Measurements from ENCODE around the gene DKK3. TPM values are rescaled to one million over a fixed set of nuclear protein-coding genes. Genes with fewer than 3 reads are reported as not detected.

Gene DKK3
- total and polyA plus RNA-seq, 4 donors = 3.1 to 9.9 (median 7.1) TPM

DNA sequence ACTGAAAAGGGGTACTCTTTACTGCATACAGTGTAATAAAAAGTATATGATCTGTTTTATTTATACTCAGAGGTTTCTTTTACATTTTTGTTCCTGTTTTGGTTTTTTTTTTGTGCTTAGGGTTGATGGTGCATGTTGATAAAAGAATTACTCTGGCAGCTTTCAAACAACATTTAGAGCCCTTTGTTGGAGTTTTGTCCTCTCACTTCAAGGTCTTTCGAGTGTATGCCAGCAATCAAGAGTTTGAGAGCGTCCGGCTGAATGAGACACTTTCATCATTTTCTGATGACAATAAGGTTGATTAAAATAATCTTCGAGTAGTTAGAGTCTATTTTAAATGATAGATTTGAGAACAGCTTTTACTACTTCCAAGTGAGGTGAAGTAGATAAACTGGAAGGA is 60.6 kb downstream of the DKK3 start:
- TF ChIP-seq HNF4A (conservative IDR thresholded peaks at IDR 0.05) (peak; percentile 67 to 76), RXRA (IDR thresholded peaks at IDR 0.05) (no peak), YY1 (IDR thresholded peaks at IDR 0.05) (peak; percentile 18), SP1 (IDR thresholded peaks at IDR 0.05) (peak; percentile 23)
- no peak overlapping the region for H3K4me3 ChIP-seq (ENCODE audit: low read depth in 1 of 3, low read length in 3 of 3)
- no peaks in the 10 kb centered on the region for H3K9me3 ChIP-seq (ENCODE audit: control insufficient read depth in 4 of 4, low read length in 3 of 4)
- peak overlapping the region in 1 of 2 donors; percentile 33 for H3K9ac ChIP-seq (ENCODE audit: low read depth in 1 of 2, low read length in 2 of 2)
- H3K27ac ChIP-seq (ENCODE audit: low read depth in 1 of 2, low read length in 2 of 2) = peak overlapping the region; percentile 72 to 76
- H3K4me1 ChIP-seq (ENCODE audit: control insufficient read depth in 4 of 4, insufficient read depth in 4 of 4, low read length in 3 of 4) = peaks cover 5 to 36% (median 13%) of the 10 kb centered on the region in 4 donors
- no peak for DNase-seq (ENCODE audit: low spot score)
- peaks cover 0 to 8% (median 4%) of the 10 kb centered on the region in 4 donors for H3K36me3 ChIP-seq (ENCODE audit: control insufficient read depth in 4 of 4, insufficient read depth in 3 of 4, low read depth in 1 of 4, low read length in 3 of 4)
- 37% methylated on average over 4 of the region's 4 CpGs for WGBS
- H3K27me3 ChIP-seq (ENCODE audit: control insufficient read depth in 4 of 4, insufficient read depth in 4 of 4, low read length in 3 of 4) = no peaks in the 10 kb centered on the region

DNA sequence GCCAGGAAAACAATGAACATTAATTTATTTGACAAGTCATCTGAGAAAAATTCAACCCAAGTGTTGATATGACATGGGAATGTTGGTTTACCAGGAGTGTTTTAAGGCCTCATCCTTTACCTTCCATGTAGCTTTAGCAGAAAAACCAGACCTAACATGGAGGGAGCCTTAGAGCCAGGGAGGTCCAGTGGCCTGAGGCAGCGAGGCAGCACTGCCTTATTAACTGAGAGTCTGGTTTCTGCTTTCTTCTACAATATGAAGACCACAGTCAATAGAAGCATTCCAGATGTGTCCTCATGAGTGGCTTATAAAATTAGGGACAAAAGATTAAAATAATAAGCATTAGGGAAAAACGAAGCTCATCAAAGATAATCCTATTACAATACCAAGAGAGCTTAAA is 61.5 kb downstream of the DKK3 start:
- H3K4me3 ChIP-seq (ENCODE audit: low read depth in 1 of 3, low read length in 3 of 3) = no peak overlapping the region
- H3K4me1 ChIP-seq (ENCODE audit: control insufficient read depth in 4 of 4, insufficient read depth in 4 of 4, low read length in 3 of 4) = peaks cover 5 to 36% (median 13%) of the 10 kb centered on the region in 4 donors
- WGBS = 95% methylated on average over 2 of the region's 2 CpGs
- H3K9ac ChIP-seq (ENCODE audit: low read depth in 1 of 2, low read length in 2 of 2) = no peak overlapping the region
- peaks cover 0 to 8% (median 7%) of the 10 kb centered on the region in 4 donors for H3K36me3 ChIP-seq (ENCODE audit: control insufficient read depth in 4 of 4, insufficient read depth in 3 of 4, low read depth in 1 of 4, low read length in 3 of 4)
- no peaks in the 10 kb centered on the region for H3K27me3 ChIP-seq (ENCODE audit: control insufficient read depth in 4 of 4, insufficient read depth in 4 of 4, low read length in 3 of 4)
- TF ChIP-seq RAD21 (IDR thresholded peaks at IDR 0.05) (no peak), HNF4A (conservative IDR thresholded peaks at IDR 0.05) (no peak), RXRA (IDR thresholded peaks at IDR 0.05) (no peak), SP1 (IDR thresholded peaks at IDR 0.05) (no peak), FOXA2 (IDR thresholded peaks at IDR 0.05) (no peak)
- TF ChIP-seq, protein P1, sequence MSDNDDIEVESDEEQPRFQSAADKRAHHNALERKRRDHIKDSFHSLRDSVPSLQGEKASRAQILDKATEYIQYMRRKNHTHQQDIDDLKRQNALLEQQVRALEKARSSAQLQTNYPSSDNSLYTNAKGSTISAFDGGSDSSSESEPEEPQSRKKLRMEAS (IDR thresholded peaks at IDR 0.05) = no peak
- TF ChIP-seq, protein P2, sequence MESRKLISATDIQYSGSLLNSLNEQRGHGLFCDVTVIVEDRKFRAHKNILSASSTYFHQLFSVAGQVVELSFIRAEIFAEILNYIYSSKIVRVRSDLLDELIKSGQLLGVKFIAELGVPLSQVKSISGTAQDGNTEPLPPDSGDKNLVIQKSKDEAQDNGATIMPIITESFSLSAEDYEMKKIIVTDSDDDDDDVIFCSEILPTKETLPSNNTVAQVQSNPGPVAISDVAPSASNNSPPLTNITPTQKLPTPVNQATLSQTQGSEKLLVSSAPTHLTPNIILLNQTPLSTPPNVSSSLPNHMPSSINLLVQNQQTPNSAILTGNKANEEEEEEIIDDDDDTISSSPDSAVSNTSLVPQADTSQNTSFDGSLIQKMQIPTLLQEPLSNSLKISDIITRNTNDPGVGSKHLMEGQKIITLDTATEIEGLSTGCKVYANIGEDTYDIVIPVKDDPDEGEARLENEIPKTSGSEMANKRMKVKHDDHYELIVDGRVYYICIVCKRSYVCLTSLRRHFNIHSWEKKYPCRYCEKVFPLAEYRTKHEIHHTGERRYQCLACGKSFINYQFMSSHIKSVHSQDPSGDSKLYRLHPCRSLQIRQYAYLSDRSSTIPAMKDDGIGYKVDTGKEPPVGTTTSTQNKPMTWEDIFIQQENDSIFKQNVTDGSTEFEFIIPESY (IDR thresholded peaks at IDR 0.05) = no peak
- TF ChIP-seq, protein P3, sequence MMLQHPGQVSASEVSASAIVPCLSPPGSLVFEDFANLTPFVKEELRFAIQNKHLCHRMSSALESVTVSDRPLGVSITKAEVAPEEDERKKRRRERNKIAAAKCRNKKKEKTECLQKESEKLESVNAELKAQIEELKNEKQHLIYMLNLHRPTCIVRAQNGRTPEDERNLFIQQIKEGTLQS (IDR thresholded peaks at IDR 0.05) = no peak
- no peaks in the 10 kb centered on the region for H3K9me3 ChIP-seq (ENCODE audit: control insufficient read depth in 4 of 4, low read length in 3 of 4)
- DNase-seq (ENCODE audit: low spot score) = no peak
- peak overlapping the region in 1 of 2 donors; percentile 72 for H3K27ac ChIP-seq (ENCODE audit: low read depth in 1 of 2, low read length in 2 of 2)

DNA sequence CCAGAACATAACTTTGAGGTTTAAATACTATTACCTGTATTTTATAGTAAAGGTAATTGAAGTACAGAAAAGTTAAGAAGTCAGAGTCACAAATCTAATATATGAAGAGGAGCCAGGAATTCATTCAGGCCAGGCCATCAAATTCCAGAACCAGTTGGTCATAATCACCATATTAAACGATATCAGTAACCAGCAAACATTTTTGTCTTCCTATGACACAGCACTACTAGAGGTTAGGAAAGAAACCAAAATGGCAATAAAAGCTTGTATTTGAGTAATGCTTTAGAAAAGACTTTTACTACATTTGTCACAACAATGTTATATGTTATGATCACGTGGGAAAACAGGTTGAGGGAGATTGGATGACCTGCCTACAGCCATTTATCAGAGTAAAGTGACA is 62.2 kb downstream of the DKK3 start:
- WGBS = 95% methylated on average over 2 of the region's 2 CpGs
- Histone ChIP-seq H3K4me3 (ENCODE audit: low read depth in 1 of 3, low read length in 3 of 3) (no peak overlapping the region), H3K4me1 (ENCODE audit: control insufficient read depth in 4 of 4, insufficient read depth in 4 of 4, low read length in 3 of 4) (peaks cover 5 to 36% (median 13%) of the 10 kb centered on the region in 4 donors), H3K27ac (ENCODE audit: low read depth in 1 of 2, low read length in 2 of 2) (no peak overlapping the region), H3K9me3 (ENCODE audit: control insufficient read depth in 4 of 4, low read length in 3 of 4) (no peaks in the 10 kb centered on the region), H3K9ac (ENCODE audit: low read depth in 1 of 2, low read length in 2 of 2) (no peak overlapping the region), H3K36me3 (ENCODE audit: control insufficient read depth in 4 of 4, insufficient read depth in 3 of 4, low read depth in 1 of 4, low read length in 3 of 4) (peaks cover 0 to 8% (median 7%) of the 10 kb centered on the region in 4 donors), H3K27me3 (ENCODE audit: control insufficient read depth in 4 of 4, insufficient read depth in 4 of 4, low read length in 3 of 4) (no peaks in the 10 kb centered on the region)
- TF ChIP-seq NR2F2 (IDR thresholded peaks at IDR 0.05) = no peak
- TF ChIP-seq TAF1 (conservative IDR thresholded peaks at IDR 0.05) = no peak
- TF ChIP-seq, protein P2 (IDR thresholded peaks at IDR 0.05) = no peak
- TF ChIP-seq, protein P4, sequence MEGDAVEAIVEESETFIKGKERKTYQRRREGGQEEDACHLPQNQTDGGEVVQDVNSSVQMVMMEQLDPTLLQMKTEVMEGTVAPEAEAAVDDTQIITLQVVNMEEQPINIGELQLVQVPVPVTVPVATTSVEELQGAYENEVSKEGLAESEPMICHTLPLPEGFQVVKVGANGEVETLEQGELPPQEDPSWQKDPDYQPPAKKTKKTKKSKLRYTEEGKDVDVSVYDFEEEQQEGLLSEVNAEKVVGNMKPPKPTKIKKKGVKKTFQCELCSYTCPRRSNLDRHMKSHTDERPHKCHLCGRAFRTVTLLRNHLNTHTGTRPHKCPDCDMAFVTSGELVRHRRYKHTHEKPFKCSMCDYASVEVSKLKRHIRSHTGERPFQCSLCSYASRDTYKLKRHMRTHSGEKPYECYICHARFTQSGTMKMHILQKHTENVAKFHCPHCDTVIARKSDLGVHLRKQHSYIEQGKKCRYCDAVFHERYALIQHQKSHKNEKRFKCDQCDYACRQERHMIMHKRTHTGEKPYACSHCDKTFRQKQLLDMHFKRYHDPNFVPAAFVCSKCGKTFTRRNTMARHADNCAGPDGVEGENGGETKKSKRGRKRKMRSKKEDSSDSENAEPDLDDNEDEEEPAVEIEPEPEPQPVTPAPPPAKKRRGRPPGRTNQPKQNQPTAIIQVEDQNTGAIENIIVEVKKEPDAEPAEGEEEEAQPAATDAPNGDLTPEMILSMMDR (IDR thresholded peaks at IDR 0.05; ENCODE audit: low read depth, low read length, missing input control) = no peak
- no peak for TF ChIP-seq FOXA2 (IDR thresholded peaks at IDR 0.05)
- TF ChIP-seq HNF4G (IDR thresholded peaks at IDR 0.05) = no peak
- no peak for TF ChIP-seq YY1 (IDR thresholded peaks at IDR 0.05)
- TF ChIP-seq HNF4A (conservative IDR thresholded peaks at IDR 0.05) = no peak
- TF ChIP-seq JUND (IDR thresholded peaks at IDR 0.05) = no peak
- TF ChIP-seq, protein P5, sequence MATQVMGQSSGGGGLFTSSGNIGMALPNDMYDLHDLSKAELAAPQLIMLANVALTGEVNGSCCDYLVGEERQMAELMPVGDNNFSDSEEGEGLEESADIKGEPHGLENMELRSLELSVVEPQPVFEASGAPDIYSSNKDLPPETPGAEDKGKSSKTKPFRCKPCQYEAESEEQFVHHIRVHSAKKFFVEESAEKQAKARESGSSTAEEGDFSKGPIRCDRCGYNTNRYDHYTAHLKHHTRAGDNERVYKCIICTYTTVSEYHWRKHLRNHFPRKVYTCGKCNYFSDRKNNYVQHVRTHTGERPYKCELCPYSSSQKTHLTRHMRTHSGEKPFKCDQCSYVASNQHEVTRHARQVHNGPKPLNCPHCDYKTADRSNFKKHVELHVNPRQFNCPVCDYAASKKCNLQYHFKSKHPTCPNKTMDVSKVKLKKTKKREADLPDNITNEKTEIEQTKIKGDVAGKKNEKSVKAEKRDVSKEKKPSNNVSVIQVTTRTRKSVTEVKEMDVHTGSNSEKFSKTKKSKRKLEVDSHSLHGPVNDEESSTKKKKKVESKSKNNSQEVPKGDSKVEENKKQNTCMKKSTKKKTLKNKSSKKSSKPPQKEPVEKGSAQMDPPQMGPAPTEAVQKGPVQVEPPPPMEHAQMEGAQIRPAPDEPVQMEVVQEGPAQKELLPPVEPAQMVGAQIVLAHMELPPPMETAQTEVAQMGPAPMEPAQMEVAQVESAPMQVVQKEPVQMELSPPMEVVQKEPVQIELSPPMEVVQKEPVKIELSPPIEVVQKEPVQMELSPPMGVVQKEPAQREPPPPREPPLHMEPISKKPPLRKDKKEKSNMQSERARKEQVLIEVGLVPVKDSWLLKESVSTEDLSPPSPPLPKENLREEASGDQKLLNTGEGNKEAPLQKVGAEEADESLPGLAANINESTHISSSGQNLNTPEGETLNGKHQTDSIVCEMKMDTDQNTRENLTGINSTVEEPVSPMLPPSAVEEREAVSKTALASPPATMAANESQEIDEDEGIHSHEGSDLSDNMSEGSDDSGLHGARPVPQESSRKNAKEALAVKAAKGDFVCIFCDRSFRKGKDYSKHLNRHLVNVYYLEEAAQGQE (IDR thresholded peaks at IDR 0.05) = no peak
- TF ChIP-seq, protein P3 (IDR thresholded peaks at IDR 0.05) = no peak
- no peak for TF ChIP-seq EGR1 (IDR thresholded peaks at IDR 0.05; ENCODE audit: low read depth in 2 of 2)
- no peak for TF ChIP-seq RAD21 (IDR thresholded peaks at IDR 0.05)
- TF ChIP-seq, protein P1 (IDR thresholded peaks at IDR 0.05) = no peak
- no peak for TF ChIP-seq FOXA1 (IDR thresholded peaks at IDR 0.05)
- no peak for TF ChIP-seq RXRA (IDR thresholded peaks at IDR 0.05)
- DNase-seq (ENCODE audit: low spot score) = no peak
